GM19324 (cell line): ENCODE data around the gene ITGA1.

ENCODE experiments used
- ATAC-seq: cut with Tn5 transposase; IDR thresholded peaks from one replicate; pipeline ENCODE4 v1.9.1; 2021; ENCODE audit warnings: mild to moderate bottlenecking, moderate library complexity; ENCODE audit not compliant: unreplicated experiment, low FRiP score

ITGA1 gene

GRCh38 chr5:52771343-52772039, 16.2 kb upstream of the ITGA1 start:
- ATAC-seq, result peak; percentile 97

- no peak for ATAC-seq
These were observed 15.0 kb upstream of the ITGA1 start for GRCh38 chr5:52772668-52773067.

GRCh38 chr5:52773342-52773741, 14.4 kb upstream of the ITGA1 start:
- ATAC-seq, result no peak

- no peak for ATAC-seq
These were observed 13.7 kb upstream of the ITGA1 start for GRCh38 chr5:52774005-52774410.

GRCh38 chr5:52776116-52776515, 11.6 kb upstream of the ITGA1 start:
- no peak for ATAC-seq

GRCh38 chr5:52777186-52777585, 10.5 kb upstream of the ITGA1 start:
- no peak for ATAC-seq

- ATAC-seq, result no peak
These were observed 8.9 kb upstream of the ITGA1 start for GRCh38 chr5:52778781-52779180.

GRCh38 chr5:52779213-52779612, 8.5 kb upstream of the ITGA1 start:
- no peak for ATAC-seq

GRCh38 chr5:52783226-52783959, 4.3 kb upstream of the ITGA1 start:
- no peak for ATAC-seq

GRCh38 chr5:52784737-52785136, 3.0 kb upstream of the ITGA1 start:
- ATAC-seq, result no peak

GRCh38 chr5:52786391-52786790, 1.3 kb upstream of the ITGA1 start:
- ATAC-seq, result no peak

GRCh38 chr5:52786949-52787599, 642 bp upstream of the ITGA1 start:
- peak; percentile 43 for ATAC-seq

- ATAC-seq, result no peak
These were observed 747 bp downstream of the ITGA1 start for GRCh38 chr5:52788505-52788821.

- ATAC-seq, result no peak
These were observed 1.7 kb downstream of the ITGA1 start for GRCh38 chr5:52789378-52789777.

GRCh38 chr5:52789851-52790250, 2.1 kb downstream of the ITGA1 start:
- no peak for ATAC-seq

GRCh38 chr5:52791366-52791765, 3.6 kb downstream of the ITGA1 start:
- ATAC-seq, result no peak

- no peak for ATAC-seq
These were observed 6.8 kb downstream of the ITGA1 start for GRCh38 chr5:52794519-52794918.

- no peak for ATAC-seq
These were observed 8.3 kb downstream of the ITGA1 start for GRCh38 chr5:52796031-52796430.

- ATAC-seq, result no peak
These were observed 8.9 kb downstream of the ITGA1 start for GRCh38 chr5:52796516-52797103.

- ATAC-seq, result no peak
These were observed 11.2 kb downstream of the ITGA1 start for GRCh38 chr5:52798938-52799337.

- peak; percentile 31 for ATAC-seq
These were observed 11.8 kb downstream of the ITGA1 start for GRCh38 chr5:52799358-52799982.
